NB4 (cell line): ENCODE measurements around the gene COPS7A.

Experiments used
- POLR2A ChIP-seq: IDR thresholded peaks from 2 replicates; pipeline ENCODE4 v1.6.1; 2011; ENCODE audit warnings: mild to moderate bottlenecking; ENCODE audit not compliant: insufficient read length; ENCODE audit errors: extremely low read depth
- TF ChIP-seq, protein P1 (sequence below): IDR thresholded peaks from one replicate; pipeline ENCODE4 v1.5.1; 2012; ENCODE audit warnings: low read depth, low read length
- TF ChIP-seq, protein P2 (sequence below): IDR thresholded peaks from 2 replicates; pipeline ENCODE4 v1.6.1; 2011; ENCODE audit warnings: low read depth, low read length

DNA sequence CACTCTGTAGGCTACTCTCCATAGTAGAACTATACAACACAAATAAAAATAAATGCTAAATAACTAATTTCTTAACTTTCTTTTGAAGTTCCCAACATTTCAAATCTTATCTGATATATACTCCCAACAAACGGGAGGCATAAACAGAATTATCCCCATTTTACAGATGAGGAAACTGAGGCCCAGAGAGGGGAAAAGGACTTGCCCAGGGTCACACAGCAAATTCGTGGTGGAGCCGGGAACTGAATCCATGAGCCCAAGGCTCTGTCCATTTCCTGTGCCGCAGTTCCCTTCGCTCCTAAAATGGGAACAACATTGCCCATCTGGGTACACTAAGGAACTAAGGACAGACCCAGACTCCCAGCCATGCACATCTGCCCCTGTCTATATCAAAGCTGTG is 46.9 kb upstream of the COPS7A start:
- TF ChIP-seq, protein P1, sequence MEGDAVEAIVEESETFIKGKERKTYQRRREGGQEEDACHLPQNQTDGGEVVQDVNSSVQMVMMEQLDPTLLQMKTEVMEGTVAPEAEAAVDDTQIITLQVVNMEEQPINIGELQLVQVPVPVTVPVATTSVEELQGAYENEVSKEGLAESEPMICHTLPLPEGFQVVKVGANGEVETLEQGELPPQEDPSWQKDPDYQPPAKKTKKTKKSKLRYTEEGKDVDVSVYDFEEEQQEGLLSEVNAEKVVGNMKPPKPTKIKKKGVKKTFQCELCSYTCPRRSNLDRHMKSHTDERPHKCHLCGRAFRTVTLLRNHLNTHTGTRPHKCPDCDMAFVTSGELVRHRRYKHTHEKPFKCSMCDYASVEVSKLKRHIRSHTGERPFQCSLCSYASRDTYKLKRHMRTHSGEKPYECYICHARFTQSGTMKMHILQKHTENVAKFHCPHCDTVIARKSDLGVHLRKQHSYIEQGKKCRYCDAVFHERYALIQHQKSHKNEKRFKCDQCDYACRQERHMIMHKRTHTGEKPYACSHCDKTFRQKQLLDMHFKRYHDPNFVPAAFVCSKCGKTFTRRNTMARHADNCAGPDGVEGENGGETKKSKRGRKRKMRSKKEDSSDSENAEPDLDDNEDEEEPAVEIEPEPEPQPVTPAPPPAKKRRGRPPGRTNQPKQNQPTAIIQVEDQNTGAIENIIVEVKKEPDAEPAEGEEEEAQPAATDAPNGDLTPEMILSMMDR: no peak
- TF ChIP-seq POLR2A: no peak
- TF ChIP-seq, protein P2, sequence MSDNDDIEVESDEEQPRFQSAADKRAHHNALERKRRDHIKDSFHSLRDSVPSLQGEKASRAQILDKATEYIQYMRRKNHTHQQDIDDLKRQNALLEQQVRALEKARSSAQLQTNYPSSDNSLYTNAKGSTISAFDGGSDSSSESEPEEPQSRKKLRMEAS: no peak
